ENCODE data around the gene SMPD2.
A peak's percentile ranks its signal among the peaks of the same experiment; 100 is the strongest.
"Not testable (repeated sequence)": the region's sequence is repeated elsewhere in the genome, so short reads cannot be mapped to it uniquely, and the experiment has no call there.

SMPD2 gene

DNA sequence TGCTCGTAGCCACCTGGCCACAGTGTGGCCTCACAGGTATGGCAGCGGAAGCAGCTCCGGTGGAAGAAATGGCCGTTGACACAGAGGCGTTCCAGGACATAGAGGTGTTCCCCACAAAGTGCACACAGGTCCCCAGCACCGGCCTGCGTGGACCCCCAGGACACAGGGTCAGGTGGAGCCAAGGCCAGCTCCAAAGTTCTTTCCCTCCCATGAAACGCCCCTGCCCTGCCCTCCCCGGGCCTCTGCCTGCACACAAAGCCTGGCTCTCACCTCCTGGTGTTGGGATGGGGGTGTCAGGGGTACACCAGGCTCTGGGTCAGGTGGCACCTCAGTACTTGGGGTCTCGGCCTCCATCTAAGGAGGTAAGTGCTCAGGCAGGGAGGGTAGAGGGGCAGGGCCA, 6.6 kb downstream of the SMPD2 start:
- no peak for DNase-seq

DNA sequence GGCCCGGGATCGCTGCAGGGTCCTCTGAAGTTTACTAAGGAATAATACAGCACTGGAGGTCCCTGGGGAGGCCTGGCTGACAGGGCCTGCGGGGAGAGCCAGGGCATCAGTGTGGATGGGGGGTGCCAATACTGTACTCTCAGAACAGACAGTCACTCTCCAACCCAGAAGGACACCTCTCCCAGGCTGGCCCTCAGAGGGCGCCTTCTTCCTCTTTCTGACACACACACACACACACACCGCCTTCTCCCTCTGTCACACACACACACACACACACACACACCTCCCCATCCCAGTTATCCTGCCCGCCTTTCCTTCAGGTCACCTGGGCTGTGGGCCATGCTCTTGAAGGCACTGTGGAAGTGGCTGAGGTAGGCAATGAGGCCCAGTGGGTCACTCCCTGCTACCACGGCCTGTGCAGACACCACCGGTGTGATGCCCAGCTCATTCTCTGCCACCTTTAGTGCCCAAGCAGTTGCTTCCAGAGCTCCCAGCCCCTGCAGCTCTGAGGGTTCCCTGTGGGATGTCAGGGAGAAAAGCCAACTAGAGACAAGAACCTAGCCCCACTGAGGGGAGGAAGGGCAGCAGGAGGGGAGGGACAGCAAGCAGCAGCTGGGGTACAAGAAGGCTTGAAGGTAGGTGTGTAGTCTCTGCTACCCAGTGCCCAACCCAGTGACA, 7.5 kb downstream of the SMPD2 start:
- DNase-seq: no peak

DNA sequence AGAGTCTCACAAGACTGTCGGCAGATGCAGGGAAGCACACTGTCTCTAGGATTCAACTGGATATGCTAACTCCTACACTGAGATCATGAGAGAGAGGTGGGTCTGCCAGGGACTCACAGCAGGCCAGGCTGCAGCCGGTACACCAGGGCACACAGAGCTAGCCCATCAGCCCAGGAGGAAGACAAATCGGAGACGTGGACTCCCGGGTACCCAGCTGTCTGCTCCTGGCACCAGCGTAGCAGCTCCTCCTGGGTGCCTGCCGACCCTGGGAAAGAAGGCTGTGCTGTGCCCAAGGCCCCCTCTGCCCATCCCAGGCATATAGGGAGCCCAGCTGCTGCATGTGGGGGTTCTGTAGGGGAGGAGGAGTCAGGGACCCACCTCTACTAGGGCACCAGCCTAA, 8.1 kb downstream of the SMPD2 start:
- no peak for DNase-seq

DNA sequence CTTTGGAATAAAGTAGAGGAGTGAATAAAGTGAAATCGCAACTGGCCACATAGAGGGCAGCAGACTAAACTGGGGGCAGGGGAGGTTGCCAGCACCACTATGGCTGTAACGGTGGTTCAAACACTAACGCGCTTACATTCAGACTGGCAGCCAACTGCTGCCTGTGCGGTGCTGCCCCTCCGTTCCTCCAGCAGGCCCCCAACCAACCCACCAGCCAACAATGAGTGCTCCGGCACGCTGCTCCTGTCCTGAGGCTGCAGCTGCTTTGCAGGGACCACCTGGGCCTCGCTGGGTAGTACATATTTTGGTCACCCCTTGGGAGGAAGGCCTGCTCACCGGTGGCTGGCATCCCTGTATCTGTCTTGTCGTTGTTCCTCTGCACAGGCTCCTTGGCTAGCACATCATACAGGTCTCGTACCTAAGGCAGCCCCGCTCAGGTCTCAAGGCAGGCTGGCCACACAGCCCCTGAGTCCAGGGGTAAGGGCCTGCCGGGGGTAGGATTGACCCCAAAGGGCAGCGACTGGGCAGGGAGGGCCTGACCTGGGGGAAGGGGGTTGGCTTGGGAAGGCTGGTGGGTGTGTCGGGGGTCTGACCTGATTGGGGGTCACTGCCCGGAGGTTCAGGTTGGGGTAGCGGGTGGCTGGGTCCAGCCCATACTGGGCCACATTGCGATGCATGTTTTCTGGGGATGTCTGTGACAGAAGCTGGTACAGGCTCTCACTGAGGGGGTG, 8.7 kb downstream of the SMPD2 start:
- DNase-seq: no peak

DNA sequence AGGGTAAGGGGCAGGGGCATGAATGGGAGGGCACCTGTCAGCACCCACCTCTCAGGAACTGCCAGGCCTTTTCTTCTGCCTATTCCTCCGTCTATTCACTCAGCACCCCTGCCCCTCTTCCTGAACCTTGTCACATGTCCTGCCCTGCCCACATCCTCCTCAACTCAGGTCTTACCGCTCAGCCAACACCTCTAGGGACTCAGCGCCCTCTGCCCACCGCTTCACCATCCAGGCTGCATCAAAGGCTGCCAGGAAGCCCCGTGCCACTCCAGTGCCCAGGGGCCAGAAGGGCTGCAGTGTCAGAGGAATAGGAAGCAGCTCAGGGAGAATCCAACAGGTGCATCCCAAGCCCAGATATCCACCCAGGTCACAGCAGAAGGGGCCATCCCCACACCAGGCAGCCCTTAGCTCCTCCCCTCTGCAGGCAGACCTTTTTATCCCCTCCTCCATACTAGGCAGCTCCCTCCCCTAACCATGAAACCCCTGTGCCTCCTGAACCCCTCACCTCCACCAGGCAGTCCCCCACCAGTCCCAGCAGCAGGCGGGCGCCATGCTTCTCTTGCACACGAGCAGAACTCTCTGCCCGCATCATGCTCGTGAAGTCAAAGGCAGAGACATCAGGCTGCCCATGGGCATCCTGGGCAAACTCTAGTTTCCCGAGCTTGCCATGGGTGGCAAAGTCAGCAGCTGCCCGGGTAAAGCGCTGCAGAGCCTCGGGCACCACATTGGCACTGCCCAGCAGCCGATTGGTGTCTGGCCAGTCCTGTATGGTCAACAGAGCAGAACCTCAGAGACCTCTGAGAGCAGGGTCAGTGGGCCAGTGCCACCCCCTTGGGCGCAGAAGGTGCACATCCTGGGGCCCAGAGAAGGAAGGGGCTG, 9.5 kb downstream of the SMPD2 start:
- no peak for DNase-seq

DNA sequence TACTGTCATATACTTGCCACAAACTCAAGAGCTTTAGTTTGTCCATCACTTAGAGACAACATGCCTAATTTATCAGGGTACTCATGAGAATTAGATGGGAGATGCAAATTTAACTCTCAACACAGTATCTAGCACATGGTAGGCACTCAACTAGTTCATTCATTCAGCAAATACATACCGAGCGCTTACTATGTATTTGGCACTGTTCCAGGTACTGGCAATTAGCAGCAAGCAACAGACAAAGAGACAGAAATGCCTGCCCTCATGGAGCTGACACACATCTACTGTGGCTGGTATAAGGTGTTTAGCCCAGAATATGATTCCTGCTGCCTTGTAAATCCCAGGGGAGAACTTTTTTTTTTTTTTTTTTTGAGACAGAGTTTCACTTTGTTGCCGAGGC, 10.3 kb downstream of the SMPD2 start:
- DNase-seq: no peak

DNA sequence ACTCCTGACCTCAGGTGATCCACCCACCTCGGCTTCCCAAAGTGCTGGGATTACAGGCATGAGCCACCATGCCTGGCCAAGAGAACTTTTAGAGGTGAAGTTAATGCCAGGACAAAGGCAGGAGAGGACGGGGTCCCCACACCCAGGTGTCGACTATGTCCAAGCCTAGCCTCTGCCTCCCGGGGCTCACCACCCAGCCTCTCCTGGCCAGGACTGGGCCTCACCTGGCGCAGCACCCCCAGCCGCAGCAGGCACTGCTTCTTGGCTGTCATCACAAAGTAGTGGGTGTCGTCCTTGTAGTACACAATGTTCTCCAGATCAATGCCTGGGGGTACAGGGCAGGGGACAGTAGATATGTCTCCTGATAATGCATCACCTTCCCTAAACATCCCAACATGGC, 10.9 kb downstream of the SMPD2 start:
- no peak for DNase-seq

DNA sequence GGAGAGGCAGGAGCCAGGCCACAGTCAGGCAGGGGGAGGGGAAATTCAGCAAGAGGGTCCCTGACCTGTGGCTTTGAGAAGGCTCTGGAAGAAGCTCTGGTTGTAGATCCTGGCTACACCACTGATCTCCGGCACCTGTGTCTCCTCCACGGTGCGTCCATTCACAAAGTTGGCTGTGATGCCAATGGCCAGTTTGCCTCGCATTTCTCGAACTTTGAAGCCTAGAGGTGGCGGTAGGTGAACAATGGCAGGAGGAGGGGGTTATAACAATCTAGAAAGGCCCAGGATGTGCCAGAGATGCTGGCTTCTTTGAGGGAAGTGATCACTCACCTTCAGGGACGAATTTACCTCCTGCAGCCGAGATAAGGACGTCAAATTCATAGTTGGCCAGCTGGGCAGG, 11.7 kb downstream of the SMPD2 start:
- no peak for DNase-seq

DNA sequence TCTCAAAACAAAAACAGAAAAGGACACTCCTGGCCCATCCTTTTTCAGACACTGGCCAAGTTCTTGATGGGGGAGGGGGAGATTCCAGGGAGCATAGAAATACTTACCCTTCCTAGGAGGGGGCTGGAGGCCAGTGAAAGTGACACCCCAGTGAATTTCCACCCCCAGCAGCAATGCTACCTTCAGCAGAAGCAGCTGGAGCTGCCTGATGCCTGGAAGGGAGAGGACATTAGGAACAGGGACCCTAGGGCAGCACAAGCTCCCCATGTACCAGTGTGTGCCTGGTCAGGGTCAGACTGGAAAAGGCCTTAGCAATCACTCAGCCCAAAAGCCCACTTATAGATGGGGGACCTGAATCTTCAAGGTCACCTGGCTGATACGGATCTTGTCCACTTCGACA, 12.6 kb downstream of the SMPD2 start:
- no peak for DNase-seq

DNA sequence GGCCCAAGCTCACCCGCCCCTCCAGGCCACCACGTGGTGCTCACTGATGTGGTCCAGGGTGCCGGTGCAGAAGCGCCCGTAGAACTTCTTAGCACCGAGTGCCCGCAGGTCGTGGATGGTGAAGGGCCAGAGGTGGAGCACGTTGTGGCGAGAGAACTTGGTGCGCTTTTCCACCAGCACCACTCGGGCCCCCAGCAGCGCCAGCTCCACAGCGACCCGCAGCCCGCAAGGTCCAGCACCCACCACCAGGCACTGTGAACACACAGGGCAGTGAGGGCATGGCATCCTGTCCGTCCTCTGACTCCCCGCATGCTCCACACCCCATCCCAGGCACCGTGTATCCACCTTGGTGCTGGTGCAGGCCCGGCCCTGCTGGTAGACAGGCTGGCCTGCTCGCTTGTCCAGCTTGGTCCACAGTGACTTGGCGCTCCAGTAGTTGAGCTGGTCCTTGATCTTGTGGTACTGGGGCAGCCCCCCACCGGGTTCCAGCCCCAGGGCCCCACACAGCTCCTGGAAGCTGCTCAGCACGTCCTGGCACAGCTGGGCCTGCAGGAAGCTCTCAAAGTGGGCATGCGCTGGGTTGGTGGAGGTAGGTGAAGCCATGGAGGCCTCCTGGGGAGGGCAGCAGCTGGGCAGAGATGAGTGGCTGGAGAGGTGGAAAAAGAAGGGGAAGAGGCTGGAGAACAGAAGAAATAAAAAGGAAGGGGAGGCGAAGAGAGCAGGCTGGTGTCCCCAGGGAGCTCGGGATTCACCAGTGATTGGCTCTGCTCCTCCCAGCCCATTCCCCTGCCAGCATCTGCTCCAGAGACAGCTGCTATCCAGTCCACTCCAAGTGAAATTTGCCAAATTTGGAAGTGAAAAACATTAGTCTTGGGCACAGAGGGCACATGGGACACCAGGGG, 13.3 kb downstream of the SMPD2 start:
- no peak for DNase-seq

DNA sequence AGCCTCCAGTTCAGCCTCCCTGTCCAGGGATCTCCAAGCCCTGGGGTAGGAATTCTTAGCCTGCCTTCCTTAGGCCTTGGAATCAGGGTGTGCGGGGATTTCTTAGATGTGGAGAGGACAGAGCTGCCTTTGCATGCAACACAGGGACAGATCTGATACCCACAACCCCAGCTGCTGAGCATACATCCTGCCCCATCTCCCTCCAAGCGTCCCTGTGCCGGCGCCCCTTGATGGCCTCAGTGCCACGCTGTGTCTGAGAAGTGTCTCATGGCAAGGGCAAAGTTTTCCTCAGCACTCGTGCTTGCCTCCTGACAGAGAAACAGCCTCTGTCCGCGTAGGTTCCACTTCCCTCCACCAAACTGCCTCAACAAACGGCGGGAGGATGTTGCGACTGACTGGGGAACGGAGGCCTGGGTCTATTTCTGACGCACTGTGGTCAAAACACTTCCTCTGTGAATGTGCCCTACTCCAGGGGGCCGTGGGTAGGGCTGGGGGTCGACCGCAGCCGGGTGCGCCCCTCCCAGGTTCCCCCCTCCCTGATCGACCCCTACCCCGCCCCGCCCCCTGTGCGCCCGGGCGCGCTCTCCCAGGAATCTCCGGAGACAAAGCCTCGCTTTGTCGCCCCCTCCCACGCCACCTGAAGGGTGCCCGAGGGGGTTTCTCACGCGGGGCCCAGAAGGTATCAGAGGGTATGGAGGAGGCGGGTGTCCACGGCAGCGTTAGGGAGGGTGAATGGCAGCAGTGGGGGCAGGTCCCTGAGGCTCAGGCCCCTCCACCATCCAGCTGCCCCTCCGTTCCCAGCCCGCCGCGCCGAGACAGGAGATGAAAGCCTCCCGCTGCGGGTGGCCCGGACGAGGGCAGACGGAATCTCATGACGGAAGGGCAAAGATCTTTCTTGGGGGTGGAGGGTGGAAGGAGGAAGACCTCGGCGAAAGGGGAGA, 14.2 kb downstream of the SMPD2 start:
- DNase-seq: no peak

DNA sequence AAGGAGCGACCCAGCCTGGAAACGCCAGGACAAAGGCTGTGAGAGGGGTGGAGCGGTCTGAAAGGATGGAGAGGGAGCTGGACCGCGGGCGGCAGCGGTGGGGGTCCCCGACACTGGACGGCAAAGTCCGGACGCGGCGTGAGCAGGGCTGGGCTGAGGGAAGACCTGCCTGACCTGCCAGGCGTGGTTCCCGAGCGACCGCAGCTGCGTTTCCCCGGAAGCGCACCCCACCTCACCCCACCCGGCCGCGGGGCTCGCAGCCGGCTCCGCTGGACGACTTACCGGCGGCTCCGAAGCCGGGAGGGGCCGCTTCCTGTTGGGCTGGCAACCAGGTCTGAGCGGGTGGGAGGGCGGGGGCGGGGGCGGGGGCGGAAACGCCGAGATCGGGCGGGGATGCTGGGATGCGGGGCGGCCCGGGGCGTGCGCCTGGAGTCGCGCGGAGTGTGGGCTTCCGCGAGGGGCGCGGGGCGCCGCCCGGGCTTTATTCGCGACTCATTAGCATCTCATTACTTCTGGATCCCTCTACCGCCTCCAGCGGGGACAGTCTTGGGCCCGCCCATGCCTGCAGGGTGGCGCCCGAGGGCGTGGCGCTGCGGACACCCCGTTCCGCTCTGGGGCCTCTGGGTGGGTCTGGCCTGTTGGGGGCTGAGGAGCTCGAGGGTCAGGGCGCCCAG, 15.1 kb downstream of the SMPD2 start, which contains the start of gene MICAL1:
MICAL1 (minus strand) TSS at position 336 of the 674 bp plus-strand sequence. CDS start 1,576 bp downstream, outside the sequence.
- DNase-seq: peak; percentile 86

DNA sequence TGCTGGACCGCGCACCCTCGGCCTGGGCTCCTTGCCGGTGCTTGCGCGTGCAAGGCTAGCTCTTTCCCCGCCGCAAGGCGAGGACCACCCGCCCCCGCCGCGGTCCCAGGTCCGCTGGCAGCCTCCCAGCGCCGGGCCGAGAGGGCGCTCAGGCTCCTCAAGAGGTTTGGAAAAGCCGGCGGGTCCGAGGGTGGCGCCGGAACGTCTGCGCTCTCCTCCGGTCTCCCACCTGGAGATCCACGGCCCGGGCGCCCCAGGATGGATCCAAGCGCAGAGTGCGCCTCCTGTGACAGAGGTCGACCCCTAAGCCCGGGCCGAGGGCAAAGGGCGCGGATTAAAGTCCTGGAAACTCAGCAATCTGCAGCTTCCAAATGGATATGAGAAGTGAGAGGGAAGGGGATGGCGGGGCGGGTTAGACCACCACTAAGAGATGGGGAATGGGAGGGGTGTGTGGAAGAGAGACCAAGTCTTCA, 15.6 kb downstream of the SMPD2 start:
- peak; percentile 70 for DNase-seq

DNA sequence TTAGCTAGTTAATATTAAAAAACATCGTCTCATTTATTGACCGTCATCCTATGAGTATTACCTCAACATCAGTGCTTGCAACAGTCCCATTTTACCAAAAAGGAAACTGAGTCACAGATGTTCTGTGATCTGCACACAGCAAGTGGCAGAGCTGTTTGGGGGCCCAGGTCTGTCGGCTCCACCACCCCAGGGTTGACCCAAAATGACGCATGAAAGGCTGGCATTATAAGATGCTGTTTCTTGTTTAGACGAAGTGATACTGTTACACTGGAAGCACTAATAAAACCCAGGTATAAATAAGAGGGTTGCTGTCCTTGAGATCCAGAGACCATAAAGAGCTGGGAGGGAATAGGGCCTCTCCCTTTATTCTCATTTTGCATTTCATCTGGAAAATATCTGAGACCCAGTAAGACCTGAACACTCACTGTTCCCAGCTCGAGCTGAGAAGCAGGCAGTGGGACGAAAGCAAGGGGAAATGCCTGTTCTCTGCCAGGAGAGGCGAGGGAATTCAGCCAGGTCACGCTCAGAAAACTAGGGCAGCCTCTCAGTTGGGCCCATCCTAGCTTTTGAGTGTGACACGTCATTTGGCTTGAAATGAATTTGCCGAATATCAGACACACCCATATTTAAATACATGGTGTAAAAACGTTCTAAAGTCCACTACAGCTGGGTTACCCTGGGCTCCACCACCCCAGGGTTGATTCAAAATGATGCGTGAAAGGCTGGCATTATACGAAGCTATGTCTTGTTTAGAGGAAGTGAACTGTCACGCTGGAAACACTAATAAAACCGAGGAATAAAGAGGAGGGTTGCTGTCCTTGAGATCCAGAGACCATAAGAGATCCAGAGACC, 16.4 kb downstream of the SMPD2 start:
- peak; percentile 18 for DNase-seq

DNA sequence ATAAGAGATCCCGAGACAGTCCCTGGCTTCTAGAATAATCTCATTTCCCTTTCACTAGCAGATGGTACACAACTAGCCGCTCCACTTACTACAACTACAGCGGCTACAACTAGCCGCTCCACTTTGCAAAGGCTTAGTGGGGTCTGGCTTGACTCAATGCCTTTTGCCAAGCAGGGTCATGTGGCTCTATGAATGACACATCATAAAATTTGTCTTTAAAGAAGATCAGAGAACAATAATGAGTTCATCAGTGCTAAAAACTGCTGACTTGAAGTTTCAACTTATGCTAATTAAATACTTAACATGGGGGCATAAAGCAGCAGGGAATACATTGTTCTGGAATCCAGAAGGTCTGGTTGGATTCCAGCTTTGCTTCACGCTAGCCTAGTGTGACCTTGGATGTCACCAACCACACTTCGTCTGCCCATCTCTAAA, 17.1 kb downstream of the SMPD2 start:
- DNase-seq: no peak

DNA sequence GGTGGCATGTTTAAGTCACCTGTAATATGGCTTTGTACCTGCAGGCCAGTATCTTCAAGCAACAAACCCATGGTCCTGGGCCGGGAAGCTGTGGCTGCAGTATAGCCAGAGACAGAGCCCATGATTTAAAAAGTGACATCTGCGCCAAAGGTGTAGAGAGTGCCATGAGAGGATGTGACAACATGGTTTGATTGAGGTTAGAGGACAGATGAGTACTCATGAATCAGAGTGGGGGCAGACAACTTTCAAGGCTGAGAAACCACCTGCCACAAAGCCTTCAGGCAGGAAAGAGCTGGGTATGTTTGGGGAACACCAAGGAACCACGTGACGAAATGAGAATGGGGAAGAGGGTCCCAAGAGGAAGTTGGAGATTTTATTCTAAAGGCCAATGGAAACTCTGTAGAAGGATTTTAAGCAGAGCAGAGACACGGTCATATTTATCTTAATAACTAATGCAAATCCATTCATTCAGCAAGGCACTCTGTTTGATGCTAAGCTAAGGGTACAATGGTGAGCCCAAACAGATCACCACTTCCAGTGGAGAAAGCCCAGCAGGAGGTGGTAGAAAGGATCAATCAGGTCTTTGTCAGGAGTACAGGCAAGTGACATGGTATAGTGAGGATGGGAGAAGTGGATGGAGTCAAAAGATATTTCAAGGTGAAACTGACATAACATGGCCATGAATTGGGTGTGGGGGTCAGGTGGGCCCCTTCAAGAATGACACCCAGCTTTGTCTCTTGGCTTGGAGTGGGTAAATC, 18.4 kb downstream of the SMPD2 start:
- no peak for DNase-seq

DNA sequence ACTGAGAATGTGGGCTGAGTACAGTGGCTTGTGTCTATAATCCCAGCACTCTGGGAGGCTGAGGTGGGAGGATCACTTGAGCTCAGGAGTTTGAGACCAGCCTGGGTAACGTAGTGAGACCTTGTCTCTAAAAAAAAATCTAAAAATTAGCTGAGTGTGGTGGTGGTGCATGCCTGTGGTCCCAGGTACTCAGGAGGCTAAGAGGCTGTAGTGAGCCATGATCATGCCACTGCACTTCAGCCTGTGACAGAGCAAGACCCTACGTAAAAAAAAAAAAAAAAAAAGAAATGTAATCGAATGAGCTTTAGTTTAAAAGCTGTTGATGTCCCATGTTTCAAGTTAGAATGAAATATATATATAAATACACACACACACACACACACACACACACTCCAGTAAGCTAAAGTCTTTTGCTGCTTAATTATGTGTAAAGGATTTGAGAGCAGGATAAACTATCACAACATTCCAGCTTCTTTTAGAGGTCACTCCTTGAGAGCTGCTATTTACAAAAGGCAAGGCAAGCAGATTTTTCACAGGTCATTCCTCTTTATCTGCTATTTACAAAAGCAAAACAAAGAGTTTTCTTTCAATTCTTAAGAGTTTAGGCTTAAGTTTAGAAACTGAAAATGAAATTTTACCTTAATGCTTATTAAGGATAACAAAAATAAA, 19.8 kb downstream of the SMPD2 start:
- DNase-seq: no peak

DNA sequence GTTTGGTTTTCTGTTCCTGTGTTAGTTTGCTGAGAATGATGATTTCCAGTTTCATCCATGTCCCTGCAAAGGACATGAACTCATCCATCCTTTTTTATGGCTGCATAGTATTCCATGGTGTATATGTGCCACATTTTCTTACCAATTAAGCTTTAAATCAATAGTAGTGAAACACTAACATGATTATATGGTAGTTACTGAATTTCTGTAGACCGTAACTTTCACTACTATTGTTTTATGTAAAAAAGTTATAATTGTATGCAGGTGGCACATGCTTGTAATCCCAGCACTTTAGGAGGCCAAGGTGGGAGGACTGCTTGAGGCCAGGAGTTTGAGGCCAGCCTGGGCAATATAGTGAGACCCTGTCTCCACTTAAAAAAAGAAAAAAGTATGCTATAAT, 20.7 kb downstream of the SMPD2 start:
- DNase-seq: not testable (repeated sequence)

Data from NCI-H774 (cell line).